Kidney (tissue), 14 donors: ENCODE measurements around the gene ZNF609. TPM values are rescaled to one million over a fixed set of nuclear protein-coding genes. Genes with fewer than 3 reads are reported as not detected.

ENCODE experiments used
- DNase-seq, 5 donors: peaks; one replicate each; pipeline ENCODE4 v3.0.0-alpha.2; 2013 to 2020
- FAIRE-seq: peaks from 2 replicates; lab custom pipeline; 2012; peaks lifted over from hg19 to GRCh38; lab: Jason Lieb, UNC
- H3K27ac ChIP-seq, 2 donors: one replicate each; pipeline ENCODE4 v1.7.0; 2013; ENCODE audit warnings: low read depth in 2 of 2, low read length in 2 of 2, inconsistent platforms in 1 of 2
- H3K27me3 ChIP-seq: one replicate; pipeline ENCODE4 v1.7.1; 2013; ENCODE audit warnings: low read length, inconsistent platforms; ENCODE audit not compliant: control insufficient read depth, insufficient read depth
- H3K36me3 ChIP-seq, 3 donors: one replicate each; pipeline versions ENCODE4 v1.7.0 to v1.7.1; 2013; ENCODE audit warnings: low read length in 3 of 3, control low read depth in 1 of 3, inconsistent platforms in 1 of 3; ENCODE audit not compliant: insufficient read depth in 3 of 3, control insufficient read depth in 2 of 3
- H3K4me1 ChIP-seq, 3 donors: one replicate each; pipeline versions ENCODE4 v1.7.0 to v1.7.1; 2013; ENCODE audit warnings: low read length in 3 of 3, inconsistent platforms in 1 of 3, low read depth in 1 of 3; ENCODE audit not compliant: control insufficient read depth in 2 of 3, insufficient read depth in 2 of 3
- H3K4me3 ChIP-seq, 3 donors: one replicate each; pipeline versions ENCODE4 v1.7.0 to v1.8.1; 2013; ENCODE audit warnings: low read length in 3 of 3, control low read depth in 1 of 3, inconsistent platforms in 1 of 3
- H3K9ac ChIP-seq, 3 donors: one replicate each; pipeline versions ENCODE4 v1.7.0 to v1.7.1; 2013; ENCODE audit warnings: low read length in 3 of 3, control low read depth in 1 of 3, inconsistent platforms in 1 of 3
- H3K9me3 ChIP-seq, 3 donors: one replicate each; pipeline versions ENCODE4 v1.7.0 to v1.7.1; 2013; ENCODE audit warnings: low read length in 3 of 3, control low read depth in 1 of 3, inconsistent platforms in 1 of 3; ENCODE audit not compliant: control insufficient read depth in 2 of 3, insufficient read depth in 1 of 3
- intact Hi-C: fragments of 100-400 bp; cut with DNase I; formaldehyde crosslinking; loops from one replicate; pipeline ENCODE4 v1.11.1; 2022
- polyA plus RNA-seq: library from polyadenylated mRNA; stranded (reverse); fragments of 350-450 nt; fragmentation: Illumina TruSeq; extraction: RNeasy Lipid Tissue Mini Kit (QIAGEN cat#74804); gene quantifications from one replicate; pipeline ENCODE4 v1.2.3, GENCODE V29; 2014; ENCODE audit warnings: low read depth, low replicate concordance; ENCODE audit not compliant: insufficient read depth
- total RNA-seq: library from RNA; stranded (reverse); fragmentation: NEBNext Ultra II Directional; extraction: Animal tissue kit (Norgen Biotek cat#: 25700); gene quantifications from one replicate; pipeline ENCODE4 v1.2.1, GENCODE V29; 2021
- TF ChIP-seq, protein P1 (sequence below): IDR thresholded peaks from 3 replicates; pipeline ENCODE4 v1.5.1; 2012; ENCODE audit warnings: mild to moderate bottlenecking, moderate library complexity, borderline replicate concordance; ENCODE audit not compliant: insufficient read depth; ENCODE audit errors: extremely low read depth
- donor health status: control.
- donor health status: control.
- donor health status: control.
- donor health status: control.
- donor health status: control.
- donor health status: DM: yes; HTN: yes; CAD: no.
- donor health status: Normal renal cell carcinoma (clear cell type).

The ZNF609 gene
- total and polyA plus RNA-seq, 2 donors from 2014 or later: 3.1 to 37.2 TPM

DNA sequence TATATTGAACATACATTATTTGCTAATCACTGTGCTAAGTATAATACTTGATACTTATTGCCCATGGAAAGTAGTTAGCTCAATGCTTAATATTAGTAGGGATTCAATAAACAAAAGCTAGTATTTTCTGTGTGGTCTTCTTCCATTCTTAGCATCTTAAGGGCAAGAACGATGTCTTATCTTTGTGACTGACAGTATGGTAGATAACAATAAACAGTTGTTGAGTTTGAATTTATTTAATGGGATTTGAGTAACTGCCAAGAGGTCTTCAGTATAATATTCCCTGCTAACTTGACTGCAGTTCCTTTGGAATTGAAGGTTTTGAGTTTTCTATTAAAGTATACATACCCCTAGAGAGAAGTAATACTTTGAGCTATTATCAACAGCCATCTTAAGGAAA is 70.1 kb downstream of the ZNF609 start:
- peaks cover 0 to 3% (median 0%) of the 10 kb centered on the region in 3 donors for H3K36me3 ChIP-seq
- TF ChIP-seq, protein P1, sequence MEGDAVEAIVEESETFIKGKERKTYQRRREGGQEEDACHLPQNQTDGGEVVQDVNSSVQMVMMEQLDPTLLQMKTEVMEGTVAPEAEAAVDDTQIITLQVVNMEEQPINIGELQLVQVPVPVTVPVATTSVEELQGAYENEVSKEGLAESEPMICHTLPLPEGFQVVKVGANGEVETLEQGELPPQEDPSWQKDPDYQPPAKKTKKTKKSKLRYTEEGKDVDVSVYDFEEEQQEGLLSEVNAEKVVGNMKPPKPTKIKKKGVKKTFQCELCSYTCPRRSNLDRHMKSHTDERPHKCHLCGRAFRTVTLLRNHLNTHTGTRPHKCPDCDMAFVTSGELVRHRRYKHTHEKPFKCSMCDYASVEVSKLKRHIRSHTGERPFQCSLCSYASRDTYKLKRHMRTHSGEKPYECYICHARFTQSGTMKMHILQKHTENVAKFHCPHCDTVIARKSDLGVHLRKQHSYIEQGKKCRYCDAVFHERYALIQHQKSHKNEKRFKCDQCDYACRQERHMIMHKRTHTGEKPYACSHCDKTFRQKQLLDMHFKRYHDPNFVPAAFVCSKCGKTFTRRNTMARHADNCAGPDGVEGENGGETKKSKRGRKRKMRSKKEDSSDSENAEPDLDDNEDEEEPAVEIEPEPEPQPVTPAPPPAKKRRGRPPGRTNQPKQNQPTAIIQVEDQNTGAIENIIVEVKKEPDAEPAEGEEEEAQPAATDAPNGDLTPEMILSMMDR: no peak
- H3K27me3 ChIP-seq: no peaks in the 10 kb centered on the region
- no peak overlapping the region for H3K9ac ChIP-seq
- no peaks in the 10 kb centered on the region for H3K9me3 ChIP-seq
- H3K4me3 ChIP-seq: no peak overlapping the region
- intact Hi-C loops: no loop called here
- H3K4me1 ChIP-seq: no peaks in the 10 kb centered on the region
- FAIRE-seq: no peak
- no peak for DNase-seq
- H3K27ac ChIP-seq: no peak overlapping the region

DNA sequence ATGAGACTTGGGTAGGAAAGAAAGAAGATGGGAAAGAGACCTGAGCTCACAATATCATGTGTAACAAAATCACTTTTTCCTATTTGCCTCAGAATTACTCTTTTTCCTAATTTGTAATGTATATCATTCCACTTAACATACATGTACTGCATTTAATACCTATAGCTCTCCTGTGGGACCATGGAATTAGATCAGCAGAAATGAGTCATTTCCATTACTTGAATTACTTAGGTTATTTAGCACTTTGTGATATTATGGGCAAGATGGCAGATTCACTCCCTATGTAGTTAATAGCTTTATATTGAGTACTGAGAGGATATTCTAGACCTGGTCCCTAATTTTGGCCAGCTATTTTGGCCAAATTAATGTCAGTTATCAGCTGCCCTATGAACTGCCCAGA is 70.5 kb downstream of the ZNF609 start:
- Histone ChIP-seq H3K4me3 (no peak overlapping the region), H3K4me1 (no peaks in the 10 kb centered on the region), H3K9me3 (no peaks in the 10 kb centered on the region), H3K27ac (no peak overlapping the region), H3K27me3 (no peaks in the 10 kb centered on the region), H3K9ac (no peak overlapping the region), H3K36me3 (peaks cover 0 to 3% (median 0%) of the 10 kb centered on the region in 3 donors)
- TF ChIP-seq, protein P1: no peak
- DNase-seq (no peak), FAIRE-seq (no peak)
- intact Hi-C loops: no loop called here

DNA sequence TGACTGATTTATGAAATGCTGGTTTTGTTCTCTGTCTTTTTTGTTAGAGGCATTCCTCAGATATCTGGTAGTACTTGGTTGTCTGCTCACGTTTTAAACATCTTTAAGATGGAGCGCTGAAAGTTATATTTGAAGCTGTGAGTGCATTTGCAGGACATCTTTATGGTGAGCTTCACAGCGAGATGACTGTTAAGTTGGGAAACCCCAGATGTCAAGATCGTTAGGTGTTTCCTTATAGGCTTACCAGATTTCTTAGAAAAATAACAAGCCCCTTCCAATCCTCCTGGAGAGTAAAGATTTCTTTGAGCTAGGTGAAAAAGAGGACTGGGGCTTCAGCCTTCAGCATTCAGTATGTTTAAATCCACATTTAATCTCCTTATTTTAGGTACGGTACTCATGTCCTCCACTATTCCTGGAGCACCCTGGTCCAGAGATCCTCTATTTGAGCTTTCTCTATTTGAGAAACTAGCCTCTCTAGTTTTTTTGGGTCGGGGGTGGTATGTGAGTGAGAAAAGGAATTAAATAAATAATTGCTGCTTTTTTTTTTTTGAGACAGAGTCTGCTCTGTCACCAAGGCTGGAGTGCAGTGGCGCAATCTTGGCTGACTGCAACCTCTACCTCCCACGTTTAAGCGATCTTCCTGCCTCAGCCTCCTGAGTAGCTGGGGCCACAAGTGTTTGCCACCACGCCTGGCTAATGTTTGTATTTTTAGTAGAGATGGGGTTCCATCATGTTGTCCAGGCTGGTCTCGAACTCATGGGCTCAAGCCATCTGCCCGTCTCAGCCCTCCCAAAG is 72.3 kb downstream of the ZNF609 start:
- H3K9me3 ChIP-seq: no peaks in the 10 kb centered on the region
- H3K27me3 ChIP-seq: no peaks in the 10 kb centered on the region
- peaks cover 0 to 3% (median 0%) of the 10 kb centered on the region in 3 donors for H3K36me3 ChIP-seq
- FAIRE-seq: no peak
- H3K9ac ChIP-seq: no peak overlapping the region
- intact Hi-C loops: no loop called here
- TF ChIP-seq, protein P1: no peak
- H3K4me3 ChIP-seq: no peak overlapping the region
- no peak overlapping the region for H3K27ac ChIP-seq
- H3K4me1 ChIP-seq: no peaks in the 10 kb centered on the region
- no peak for DNase-seq
